ENCODE results near the gene TTBK2.

DNA sequence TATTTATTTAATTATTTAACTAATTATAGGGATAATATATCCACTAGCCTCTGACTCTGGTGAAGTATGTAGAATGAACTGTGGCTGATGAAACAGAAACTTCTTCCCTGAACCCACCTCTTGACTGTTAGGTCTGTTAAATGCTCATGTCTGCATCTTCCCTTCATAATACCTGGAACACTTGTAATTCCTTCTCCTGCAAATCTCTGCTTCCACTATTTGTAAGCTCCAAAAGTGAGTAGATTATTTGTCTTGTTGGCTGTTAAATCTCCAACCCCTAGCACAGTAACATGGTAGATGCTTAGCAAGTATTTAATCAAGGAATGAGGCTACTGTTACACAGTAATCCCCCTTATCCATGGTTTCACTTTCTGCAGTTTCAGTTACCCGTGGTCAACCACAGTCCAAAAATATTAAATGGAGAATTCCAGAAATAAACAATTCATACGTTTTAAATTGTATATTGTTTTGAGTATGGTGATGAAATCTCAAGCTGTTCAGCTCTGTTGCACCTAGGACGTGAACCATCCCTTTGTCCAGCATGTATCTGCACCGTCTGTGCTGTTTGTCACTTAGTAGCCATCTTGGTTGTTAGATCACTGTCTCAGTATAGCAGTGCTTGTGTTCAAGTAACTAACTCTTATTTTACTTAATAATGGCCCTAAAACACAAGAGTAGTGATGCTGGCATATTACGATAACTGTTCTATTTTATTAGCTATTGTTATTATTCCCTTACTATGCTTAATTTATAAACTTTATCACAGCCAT lies 5.7 kb downstream of the TTBK2 start:
- TF ChIP-seq, protein P1, sequence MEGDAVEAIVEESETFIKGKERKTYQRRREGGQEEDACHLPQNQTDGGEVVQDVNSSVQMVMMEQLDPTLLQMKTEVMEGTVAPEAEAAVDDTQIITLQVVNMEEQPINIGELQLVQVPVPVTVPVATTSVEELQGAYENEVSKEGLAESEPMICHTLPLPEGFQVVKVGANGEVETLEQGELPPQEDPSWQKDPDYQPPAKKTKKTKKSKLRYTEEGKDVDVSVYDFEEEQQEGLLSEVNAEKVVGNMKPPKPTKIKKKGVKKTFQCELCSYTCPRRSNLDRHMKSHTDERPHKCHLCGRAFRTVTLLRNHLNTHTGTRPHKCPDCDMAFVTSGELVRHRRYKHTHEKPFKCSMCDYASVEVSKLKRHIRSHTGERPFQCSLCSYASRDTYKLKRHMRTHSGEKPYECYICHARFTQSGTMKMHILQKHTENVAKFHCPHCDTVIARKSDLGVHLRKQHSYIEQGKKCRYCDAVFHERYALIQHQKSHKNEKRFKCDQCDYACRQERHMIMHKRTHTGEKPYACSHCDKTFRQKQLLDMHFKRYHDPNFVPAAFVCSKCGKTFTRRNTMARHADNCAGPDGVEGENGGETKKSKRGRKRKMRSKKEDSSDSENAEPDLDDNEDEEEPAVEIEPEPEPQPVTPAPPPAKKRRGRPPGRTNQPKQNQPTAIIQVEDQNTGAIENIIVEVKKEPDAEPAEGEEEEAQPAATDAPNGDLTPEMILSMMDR (IDR thresholded peaks at IDR 0.05 in 2 of 3, conservative IDR thresholded peaks at IDR 0.05 in 1 of 3; ENCODE audit: borderline replicate concordance in 1 of 3, insufficient read depth in 1 of 3, low read depth in 2 of 3, low read length in 2 of 3): no peak
- TF ChIP-seq EGR1 (IDR thresholded peaks at IDR 0.05; ENCODE audit: low read depth) (no peak), ZNF274 (IDR thresholded peaks at IDR 0.05; ENCODE audit: low read depth, low read length) (no peak), JUND (IDR thresholded peaks at IDR 0.05) (no peak), SP1 (IDR thresholded peaks at IDR 0.05; ENCODE audit: low read depth) (no peak), POLR2A (IDR thresholded peaks at IDR 0.05; ENCODE audit: borderline replicate concordance, extremely low read depth, insufficient read depth, insufficient read length) (no peak), TCF7L2 (IDR thresholded peaks at IDR 0.05; ENCODE audit: borderline replicate concordance, extremely low read depth, insufficient read depth, insufficient read length) (no peak), EZH2 (IDR thresholded peaks at IDR 0.05) (no peak), POLR2AphosphoS5 (IDR thresholded peaks at IDR 0.05; ENCODE audit: low read depth, low read length) (no peak), RAD21 (IDR thresholded peaks at IDR 0.05; ENCODE audit: low read depth) (no peak), YY1 (IDR thresholded peaks at IDR 0.05; ENCODE audit: extremely low read depth, insufficient replicate concordance, low read depth, low read length) (no peak)
- TF ChIP-seq, protein P2, sequence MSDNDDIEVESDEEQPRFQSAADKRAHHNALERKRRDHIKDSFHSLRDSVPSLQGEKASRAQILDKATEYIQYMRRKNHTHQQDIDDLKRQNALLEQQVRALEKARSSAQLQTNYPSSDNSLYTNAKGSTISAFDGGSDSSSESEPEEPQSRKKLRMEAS (IDR thresholded peaks at IDR 0.05): no peak
- TF ChIP-seq, protein P3, sequence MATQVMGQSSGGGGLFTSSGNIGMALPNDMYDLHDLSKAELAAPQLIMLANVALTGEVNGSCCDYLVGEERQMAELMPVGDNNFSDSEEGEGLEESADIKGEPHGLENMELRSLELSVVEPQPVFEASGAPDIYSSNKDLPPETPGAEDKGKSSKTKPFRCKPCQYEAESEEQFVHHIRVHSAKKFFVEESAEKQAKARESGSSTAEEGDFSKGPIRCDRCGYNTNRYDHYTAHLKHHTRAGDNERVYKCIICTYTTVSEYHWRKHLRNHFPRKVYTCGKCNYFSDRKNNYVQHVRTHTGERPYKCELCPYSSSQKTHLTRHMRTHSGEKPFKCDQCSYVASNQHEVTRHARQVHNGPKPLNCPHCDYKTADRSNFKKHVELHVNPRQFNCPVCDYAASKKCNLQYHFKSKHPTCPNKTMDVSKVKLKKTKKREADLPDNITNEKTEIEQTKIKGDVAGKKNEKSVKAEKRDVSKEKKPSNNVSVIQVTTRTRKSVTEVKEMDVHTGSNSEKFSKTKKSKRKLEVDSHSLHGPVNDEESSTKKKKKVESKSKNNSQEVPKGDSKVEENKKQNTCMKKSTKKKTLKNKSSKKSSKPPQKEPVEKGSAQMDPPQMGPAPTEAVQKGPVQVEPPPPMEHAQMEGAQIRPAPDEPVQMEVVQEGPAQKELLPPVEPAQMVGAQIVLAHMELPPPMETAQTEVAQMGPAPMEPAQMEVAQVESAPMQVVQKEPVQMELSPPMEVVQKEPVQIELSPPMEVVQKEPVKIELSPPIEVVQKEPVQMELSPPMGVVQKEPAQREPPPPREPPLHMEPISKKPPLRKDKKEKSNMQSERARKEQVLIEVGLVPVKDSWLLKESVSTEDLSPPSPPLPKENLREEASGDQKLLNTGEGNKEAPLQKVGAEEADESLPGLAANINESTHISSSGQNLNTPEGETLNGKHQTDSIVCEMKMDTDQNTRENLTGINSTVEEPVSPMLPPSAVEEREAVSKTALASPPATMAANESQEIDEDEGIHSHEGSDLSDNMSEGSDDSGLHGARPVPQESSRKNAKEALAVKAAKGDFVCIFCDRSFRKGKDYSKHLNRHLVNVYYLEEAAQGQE (IDR thresholded peaks at IDR 0.05; ENCODE audit: low read depth): no peak
- TF ChIP-seq, protein P4, sequence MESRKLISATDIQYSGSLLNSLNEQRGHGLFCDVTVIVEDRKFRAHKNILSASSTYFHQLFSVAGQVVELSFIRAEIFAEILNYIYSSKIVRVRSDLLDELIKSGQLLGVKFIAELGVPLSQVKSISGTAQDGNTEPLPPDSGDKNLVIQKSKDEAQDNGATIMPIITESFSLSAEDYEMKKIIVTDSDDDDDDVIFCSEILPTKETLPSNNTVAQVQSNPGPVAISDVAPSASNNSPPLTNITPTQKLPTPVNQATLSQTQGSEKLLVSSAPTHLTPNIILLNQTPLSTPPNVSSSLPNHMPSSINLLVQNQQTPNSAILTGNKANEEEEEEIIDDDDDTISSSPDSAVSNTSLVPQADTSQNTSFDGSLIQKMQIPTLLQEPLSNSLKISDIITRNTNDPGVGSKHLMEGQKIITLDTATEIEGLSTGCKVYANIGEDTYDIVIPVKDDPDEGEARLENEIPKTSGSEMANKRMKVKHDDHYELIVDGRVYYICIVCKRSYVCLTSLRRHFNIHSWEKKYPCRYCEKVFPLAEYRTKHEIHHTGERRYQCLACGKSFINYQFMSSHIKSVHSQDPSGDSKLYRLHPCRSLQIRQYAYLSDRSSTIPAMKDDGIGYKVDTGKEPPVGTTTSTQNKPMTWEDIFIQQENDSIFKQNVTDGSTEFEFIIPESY (IDR thresholded peaks at IDR 0.05; ENCODE audit: extremely low read depth, insufficient replicate concordance, low read length): no peak
